MCF 10A (cell line): ENCODE measurements around the gene TMEM259. TPM values are rescaled to one million over a fixed set of nuclear protein-coding genes. Genes with fewer than 3 reads are reported as not detected.

Experiments used
- total RNA-seq: library from RNA; stranded (reverse); gene quantifications from 2 replicates; pipeline ENCODE4 v1.2.3, GENCODE V29; 2022

The TMEM259 gene
- total RNA-seq, 1 experiment from 2014 or later = 130 TPM

Other genes starting within 250 kb of the TMEM259 start
- 348 and 431 TPM in 2 replicates for gene PTBP1, start 223.7 kb downstream of the TMEM259 start, total RNA-seq
- gene PLPPR3, start 199.2 kb downstream of the TMEM259 start, total RNA-seq = not detected in 2 replicates
- gene AZU1, start 193.3 kb downstream of the TMEM259 start, total RNA-seq = not detected in 2 replicates
- gene PRTN3, start 180.1 kb downstream of the TMEM259 start, total RNA-seq = not detected in 2 replicates
- not detected in 2 replicates for gene ELANE, start 168.8 kb downstream of the TMEM259 start, total RNA-seq
- 0.88 and 1.1 TPM in 2 replicates for gene CFD, start 161.5 kb downstream of the TMEM259 start, total RNA-seq
- gene MED16, start 127.9 kb downstream of the TMEM259 start, total RNA-seq = 52.7 and 61.0 TPM in 2 replicates
- not detected in 2 replicates for gene RNU6-9, start 127.6 kb downstream of the TMEM259 start, total RNA-seq
- gene R3HDM4, start 107.9 kb downstream of the TMEM259 start, total RNA-seq = 65.7 and 73.6 TPM in 2 replicates
- not detected in 2 replicates for gene KISS1R, start 103.8 kb downstream of the TMEM259 start, total RNA-seq
- 10.2 and 13.1 TPM in 2 replicates for gene ARID3A, start 95.1 kb downstream of the TMEM259 start, total RNA-seq
- 81.9 and 96.7 TPM in 2 replicates for gene WDR18, start 36.8 kb downstream of the TMEM259 start, total RNA-seq
- not detected in 2 replicates for gene GRIN3B, start 20.7 kb downstream of the TMEM259 start, total RNA-seq
- gene RNU6-2, start 399 bp upstream of the TMEM259 start, total RNA-seq = not detected in 2 replicates
- 112 and 166 TPM in 2 replicates for gene CNN2, start 5.5 kb upstream of the TMEM259 start, total RNA-seq
- 10.3 and 18.2 TPM in 2 replicates for gene ABCA7, start 19.0 kb upstream of the TMEM259 start, total RNA-seq
- gene ARHGAP45, start 46.0 kb upstream of the TMEM259 start, total RNA-seq = 11.9 and 15.3 TPM in 2 replicates
- 184 and 201 TPM in 2 replicates for gene POLR2E, start 74.3 kb upstream of the TMEM259 start, total RNA-seq
- gene GPX4, start 82.9 kb upstream of the TMEM259 start, total RNA-seq = 179 and 191 TPM in 2 replicates
- 99.6 and 123 TPM in 2 replicates for gene SBNO2, start 153.1 kb upstream of the TMEM259 start, total RNA-seq
- gene STK11, start 184.7 kb upstream of the TMEM259 start, total RNA-seq = 63.1 and 65.6 TPM in 2 replicates
- gene CBARP, start 216.9 kb upstream of the TMEM259 start, total RNA-seq = 7.0 and 8.2 TPM in 2 replicates
- 256 and 258 TPM in 2 replicates for gene ATP5F1D, start 220.6 kb upstream of the TMEM259 start, total RNA-seq
- 73.6 and 96.9 TPM in 2 replicates for gene MIDN, start 227.5 kb upstream of the TMEM259 start, total RNA-seq
- 316 and 362 TPM in 2 replicates for gene CIRBP, start 248.2 kb upstream of the TMEM259 start, total RNA-seq